ENCODE data around the gene PLD3. TPM values are rescaled to one million over a fixed set of nuclear protein-coding genes. Genes with fewer than 3 reads are reported as not detected.

Gene PLD3
- total RNA-seq, 1 donor from 2014 or later = 116 TPM

GRCh38 chr19:40370997-40371801, 22.7 kb downstream of the PLD3 start:
- Histone ChIP-seq H3K9ac (no peak overlapping the region), H3F3A (ENCODE audit: low read depth) (peaks cover 9% of the 10 kb centered on the region), H3K4me3 (no peak overlapping the region), H3K9me3 (ENCODE audit: low read depth) (no peaks in the 10 kb centered on the region), H3K36me3 (no peaks in the 10 kb centered on the region), H4K20me1 (ENCODE audit: low read depth) (peaks cover 18% of the 10 kb centered on the region), H3K27ac (no peak overlapping the region), H3K4me1 (peaks cover 9% of the 10 kb centered on the region), H3K4me2 (no peak overlapping the region), H3K27me3 (no peaks in the 10 kb centered on the region), H2AFZ (replicated peaks) (no peak overlapping the region), H3K79me2 (ENCODE audit: low read depth) (no peaks in the 10 kb centered on the region)
- no peak overlapping the region for H3K27ac Mint-ChIP-seq
- TF ChIP-seq EZH2 (IDR thresholded peaks at IDR 0.05) (no peak), CTCF (IDR thresholded peaks at IDR 0.05) (no peak), EZH2phosphoT487 (IDR thresholded peaks at IDR 0.05) (no peak)
- peaks cover 16% of the 10 kb centered on the region for H3K36me3 Mint-ChIP-seq
- no peak overlapping the region for H3K4me3 Mint-ChIP-seq
- DNase-seq (ENCODE audit: low spot score) = no peak
- peaks cover 12% of the 10 kb centered on the region for H3K4me1 Mint-ChIP-seq
- H3K9me3 Mint-ChIP-seq = no peaks in the 10 kb centered on the region
- H3K27me3 Mint-ChIP-seq (ENCODE audit: insufficient read depth, low read depth) = peaks cover 4% of the 10 kb centered on the region

- Histone ChIP-seq H3K4me1 (peaks cover 4% of the 10 kb centered on the region), H2AFZ (replicated peaks) (no peak overlapping the region), H4K20me1 (ENCODE audit: low read depth) (peaks cover 13% of the 10 kb centered on the region), H3K36me3 (no peaks in the 10 kb centered on the region), H3K27me3 (no peaks in the 10 kb centered on the region), H3F3A (ENCODE audit: low read depth) (peaks cover 4% of the 10 kb centered on the region), H3K9me3 (ENCODE audit: low read depth) (no peaks in the 10 kb centered on the region), H3K4me3 (no peak overlapping the region), H3K4me2 (no peak overlapping the region), H3K79me2 (ENCODE audit: low read depth) (no peaks in the 10 kb centered on the region), H3K9ac (no peak overlapping the region), H3K27ac (no peak overlapping the region)
- H3K27ac Mint-ChIP-seq = no peak overlapping the region
- peaks cover 17% of the 10 kb centered on the region for H3K36me3 Mint-ChIP-seq
- TF ChIP-seq CTCF (IDR thresholded peaks at IDR 0.05) = no peak
- TF ChIP-seq EZH2 (IDR thresholded peaks at IDR 0.05) = no peak
- TF ChIP-seq EZH2phosphoT487 (IDR thresholded peaks at IDR 0.05) = no peak
- H3K9me3 Mint-ChIP-seq = no peaks in the 10 kb centered on the region
- H3K4me1 Mint-ChIP-seq = peaks cover 8% of the 10 kb centered on the region
- H3K4me3 Mint-ChIP-seq = no peak overlapping the region
- DNase-seq (ENCODE audit: low spot score) = no peak
- H3K27me3 Mint-ChIP-seq (ENCODE audit: insufficient read depth, low read depth) = peaks cover 4% of the 10 kb centered on the region
Measured at GRCh38 chr19:40371802-40372122, 23.3 kb downstream of the PLD3 start.

GRCh38 chr19:40374084-40374483, 25.6 kb downstream of the PLD3 start:
- H3F3A ChIP-seq (ENCODE audit: low read depth) = no peaks in the 10 kb centered on the region
- no peak overlapping the region for H3K9ac ChIP-seq
- DNase-seq (ENCODE audit: low spot score) = no peak
- no peak overlapping the region for H3K4me3 Mint-ChIP-seq
- no peaks in the 10 kb centered on the region for H3K4me1 Mint-ChIP-seq
- no peak overlapping the region for H3K27ac Mint-ChIP-seq
- H3K27ac ChIP-seq = no peak overlapping the region
- H3K27me3 ChIP-seq = no peaks in the 10 kb centered on the region
- peaks cover 19% of the 10 kb centered on the region for H3K36me3 Mint-ChIP-seq
- TF ChIP-seq CTCF (IDR thresholded peaks at IDR 0.05) (no peak), EZH2phosphoT487 (IDR thresholded peaks at IDR 0.05) (no peak), EZH2 (IDR thresholded peaks at IDR 0.05) (no peak)
- H3K4me2 ChIP-seq = no peak overlapping the region
- H3K36me3 ChIP-seq = no peaks in the 10 kb centered on the region
- no peaks in the 10 kb centered on the region for H3K9me3 Mint-ChIP-seq
- H3K79me2 ChIP-seq (ENCODE audit: low read depth) = no peaks in the 10 kb centered on the region
- H2AFZ ChIP-seq (replicated peaks) = no peak overlapping the region
- H3K9me3 ChIP-seq (ENCODE audit: low read depth) = no peaks in the 10 kb centered on the region
- H3K27me3 Mint-ChIP-seq (ENCODE audit: insufficient read depth, low read depth) = peaks cover 4% of the 10 kb centered on the region
- H3K4me1 ChIP-seq = no peaks in the 10 kb centered on the region
- H4K20me1 ChIP-seq (ENCODE audit: low read depth) = no peaks in the 10 kb centered on the region
- no peak overlapping the region for H3K4me3 ChIP-seq
